Peyer's patch (tissue), 4 donors: ENCODE measurements around the gene KCNS1. TPM values are rescaled to one million over a fixed set of nuclear protein-coding genes. Genes with fewer than 3 reads are reported as not detected.

Experiments
- DNase-seq, 3 donors: peaks; one replicate each; pipeline ENCODE4 v3.0.0-alpha.2; 2017 to 2019
- H3K27ac ChIP-seq, 4 donors: fragments of 200-600 bp; sonication (generic); one replicate each; pipeline ENCODE4 v1.5.1; 2016 to 2019
- H3K27me3 ChIP-seq, 2 donors: fragments of 200-600 bp; sonication (generic); one replicate each; pipeline ENCODE4 v1.5.1; 2019
- H3K36me3 ChIP-seq, 3 donors: fragments of 200-600 bp; sonication (generic); one replicate each; pipeline ENCODE4 v1.5.1; 2016 to 2019
- H3K4me1 ChIP-seq, 4 donors: fragments of 200-600 bp; sonication (generic); one replicate each; pipeline ENCODE4 v1.5.1; 2016 to 2019
- H3K4me3 ChIP-seq, 4 donors: fragments of 200-600 bp; sonication (generic); 1 replicate in 3 of 4; 2 replicates in 1 of 4; pipeline ENCODE4 v1.5.1; 2016 to 2019; ENCODE audit warnings: mild to moderate bottlenecking in 1 of 4
- H3K9me3 ChIP-seq, 4 donors: fragments of 200-600 bp; sonication (generic); one replicate each; pipeline ENCODE4 v1.5.1; 2016 to 2019; ENCODE audit warnings: mild to moderate bottlenecking in 1 of 4
- POLR2A ChIP-seq, 2 donors: fragments of 450-650 bp; IDR thresholded peaks; one replicate each; pipeline ENCODE4 v1.5.1; 2017; ENCODE audit warnings: antibody characterized with exemption in 2 of 2, mild to moderate bottlenecking in 2 of 2, moderate library complexity in 2 of 2
- total RNA-seq, 4 donors: library from RNA; depleted of rRNA; stranded (reverse); fragments of >200 nt; gene quantifications; one replicate each; pipeline ENCODE4 v1.1.0, GENCODE V29; 2016
- TF ChIP-seq, protein P1 (sequence below), 6 experiments: fragments of 450-650 bp in 4 of 6; fragments of 200-600 bp in 2 of 6; sonication (generic) in 1 of 6; IDR thresholded peaks; one replicate each; pipeline ENCODE4 v1.5.1; 2017 to 2019; ENCODE audit warnings: antibody characterized with exemption in 6 of 6, mild to moderate bottlenecking in 3 of 6, moderate library complexity in 1 of 6

Gene KCNS1
- total RNA-seq, 4 donors from 2014 or later = 0.27 TPM; not detected in 3

- no peaks in the 10 kb centered on the region for H3K36me3 ChIP-seq
- no peak for DNase-seq
These were observed 36.0 kb upstream of the KCNS1 start for GRCh38 chr20:45136911-45137310.

GRCh38 chr20:45128099-45128498 lies 27.2 kb upstream of the KCNS1 start:
- no peaks in the 10 kb centered on the region for H3K9me3 ChIP-seq
- DNase-seq = no peak
- H3K27ac ChIP-seq = no peak overlapping the region
- no peak overlapping the region for H3K4me3 ChIP-seq
- H3K27me3 ChIP-seq = no peaks in the 10 kb centered on the region
- no peaks in the 10 kb centered on the region for H3K4me1 ChIP-seq
- no peak for TF ChIP-seq POLR2A (IDR thresholded peaks at IDR 0.05)
- TF ChIP-seq, protein P1, sequence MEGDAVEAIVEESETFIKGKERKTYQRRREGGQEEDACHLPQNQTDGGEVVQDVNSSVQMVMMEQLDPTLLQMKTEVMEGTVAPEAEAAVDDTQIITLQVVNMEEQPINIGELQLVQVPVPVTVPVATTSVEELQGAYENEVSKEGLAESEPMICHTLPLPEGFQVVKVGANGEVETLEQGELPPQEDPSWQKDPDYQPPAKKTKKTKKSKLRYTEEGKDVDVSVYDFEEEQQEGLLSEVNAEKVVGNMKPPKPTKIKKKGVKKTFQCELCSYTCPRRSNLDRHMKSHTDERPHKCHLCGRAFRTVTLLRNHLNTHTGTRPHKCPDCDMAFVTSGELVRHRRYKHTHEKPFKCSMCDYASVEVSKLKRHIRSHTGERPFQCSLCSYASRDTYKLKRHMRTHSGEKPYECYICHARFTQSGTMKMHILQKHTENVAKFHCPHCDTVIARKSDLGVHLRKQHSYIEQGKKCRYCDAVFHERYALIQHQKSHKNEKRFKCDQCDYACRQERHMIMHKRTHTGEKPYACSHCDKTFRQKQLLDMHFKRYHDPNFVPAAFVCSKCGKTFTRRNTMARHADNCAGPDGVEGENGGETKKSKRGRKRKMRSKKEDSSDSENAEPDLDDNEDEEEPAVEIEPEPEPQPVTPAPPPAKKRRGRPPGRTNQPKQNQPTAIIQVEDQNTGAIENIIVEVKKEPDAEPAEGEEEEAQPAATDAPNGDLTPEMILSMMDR (IDR thresholded peaks at IDR 0.05) = no peak
- no peaks in the 10 kb centered on the region for H3K36me3 ChIP-seq

More at GRCh38 chr20:45136911-45137310, 36.0 kb upstream of the KCNS1 start:
- Histone ChIP-seq H3K4me3 (no peak overlapping the region), H3K27me3 (no peaks in the 10 kb centered on the region), H3K27ac (no peak overlapping the region), H3K9me3 (no peaks in the 10 kb centered on the region), H3K4me1 (no peaks in the 10 kb centered on the region)
- TF ChIP-seq, protein P1 (IDR thresholded peaks at IDR 0.05) = no peak
- no peak for TF ChIP-seq POLR2A (IDR thresholded peaks at IDR 0.05)

DNA sequence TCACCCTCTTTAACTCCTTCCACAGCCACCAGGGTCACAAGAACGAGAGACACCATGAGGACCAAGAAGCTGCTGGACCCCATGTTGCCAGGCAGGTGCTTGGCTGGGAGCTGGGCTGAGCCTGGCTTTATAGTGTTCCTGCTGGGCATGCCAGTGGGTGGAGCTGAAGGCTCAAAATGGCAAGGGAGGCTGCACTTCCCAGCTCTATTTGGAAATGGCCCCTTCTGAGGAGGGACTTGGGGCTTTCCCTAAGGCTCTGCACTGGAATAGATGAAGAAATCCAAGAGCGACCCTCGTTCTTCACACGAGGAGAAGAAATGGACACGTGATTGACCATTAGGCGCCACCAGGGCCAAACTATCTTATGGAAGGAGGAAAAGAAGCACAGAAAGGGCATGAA lies 23.4 kb upstream of the KCNS1 start, which contains the start of gene WFDC12:
Gene WFDC12 (minus strand): TSS at position 101 of the 400 bp plus-strand sequence. CDS start 18 bp downstream, at position 83.
- H3K27ac ChIP-seq = no peak within 1 kb of the TSS
- H3K9me3 ChIP-seq = no peaks in the 10 kb centered on the region
- H3K27me3 ChIP-seq = no peaks in the 10 kb centered on the region
- H3K36me3 ChIP-seq = no peaks in the 10 kb centered on the region
- TF ChIP-seq, protein P1 (IDR thresholded peaks at IDR 0.05) = no peak
- TF ChIP-seq POLR2A (IDR thresholded peaks at IDR 0.05) = no peak
- no peak within 1 kb of the TSS for H3K4me3 ChIP-seq
- DNase-seq = no peak
- no peaks in the 10 kb centered on the region for H3K4me1 ChIP-seq

- TF ChIP-seq, protein P1 (IDR thresholded peaks at IDR 0.05) = no peak
- no peak for TF ChIP-seq POLR2A (IDR thresholded peaks at IDR 0.05)
- no peak for DNase-seq
- H3K27me3 ChIP-seq = no peaks in the 10 kb centered on the region
- H3K27ac ChIP-seq = no peak overlapping the region
- H3K4me3 ChIP-seq = no peak overlapping the region
- H3K4me1 ChIP-seq = no peaks in the 10 kb centered on the region
- no peaks in the 10 kb centered on the region for H3K9me3 ChIP-seq
- H3K36me3 ChIP-seq = no peaks in the 10 kb centered on the region
These were observed 20.5 kb upstream of the KCNS1 start for GRCh38 chr20:45121388-45121787.

- H3K4me3 ChIP-seq = no peak overlapping the region
- no peaks in the 10 kb centered on the region for H3K27me3 ChIP-seq
- no peak for DNase-seq
- no peak overlapping the region for H3K27ac ChIP-seq
- H3K36me3 ChIP-seq = no peaks in the 10 kb centered on the region
- H3K9me3 ChIP-seq = no peaks in the 10 kb centered on the region
- TF ChIP-seq, protein P1 (IDR thresholded peaks at IDR 0.05) = no peak
- no peak for TF ChIP-seq POLR2A (IDR thresholded peaks at IDR 0.05)
- H3K4me1 ChIP-seq = no peaks in the 10 kb centered on the region
These were observed 18.8 kb upstream of the KCNS1 start for GRCh38 chr20:45119556-45120266.
